NCI-H2227 (cell line): ENCODE results near the gene TMUB2.
"Not testable (repeated sequence)": the region's sequence is repeated elsewhere in the genome, so short reads cannot be mapped to it uniquely, and the experiment has no call there.

Experiments used
- DNase-seq: peaks from one replicate; lab custom pipeline; 2025; ENCODE audit not compliant: unreplicated experiment; lab: John Stamatoyannopoulos, UW

The TMUB2 gene

GRCh38 chr17:44186307-44187130 is at the start of gene TMUB2:
Gene TMUB2, plus strand, starts transcription at chr17:44186972. Its CDS starts 737 bp downstream, at chr17:44187709.
- peak; percentile 99 for DNase-seq

DNA sequence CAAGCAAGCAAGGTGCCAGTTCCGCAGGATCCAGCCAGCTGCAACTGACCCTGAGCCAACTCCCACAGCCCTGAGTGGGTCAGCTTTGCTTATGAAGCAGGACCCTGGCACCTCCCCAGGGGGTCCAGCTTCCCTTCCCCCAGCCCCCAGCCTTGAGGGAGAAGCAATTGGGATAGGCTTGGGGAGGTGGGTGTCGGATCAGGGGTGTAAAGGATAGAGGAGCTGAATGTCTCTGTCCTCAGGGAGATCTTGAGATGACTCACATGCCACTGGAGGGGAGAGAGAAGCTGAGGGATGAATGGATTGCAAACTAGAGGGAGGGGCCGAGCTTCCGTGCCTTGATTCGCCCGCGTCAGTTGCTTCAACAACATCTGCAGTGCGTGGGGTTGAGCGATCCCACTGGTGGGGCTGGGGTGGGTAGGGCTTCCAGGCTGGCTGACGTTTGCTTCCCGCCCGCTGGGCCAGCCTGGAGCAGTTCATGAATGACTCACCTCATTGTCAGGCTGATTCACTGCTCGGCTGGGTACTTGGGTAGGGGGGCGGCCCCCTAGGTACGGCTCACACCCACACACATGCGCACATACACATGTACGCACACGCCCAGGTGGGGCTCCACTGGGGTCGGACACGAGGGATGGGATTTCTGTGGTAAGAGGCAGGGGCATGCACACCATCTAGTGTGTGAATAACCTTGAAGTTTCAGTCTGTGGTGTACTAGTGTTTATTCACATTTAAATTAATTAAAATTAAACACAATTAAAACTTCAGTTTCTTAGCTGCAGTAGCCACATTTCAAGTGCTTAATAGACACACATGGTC is 48.7 kb upstream of the TMUB2 start:
- peak; percentile 92 for DNase-seq

DNA sequence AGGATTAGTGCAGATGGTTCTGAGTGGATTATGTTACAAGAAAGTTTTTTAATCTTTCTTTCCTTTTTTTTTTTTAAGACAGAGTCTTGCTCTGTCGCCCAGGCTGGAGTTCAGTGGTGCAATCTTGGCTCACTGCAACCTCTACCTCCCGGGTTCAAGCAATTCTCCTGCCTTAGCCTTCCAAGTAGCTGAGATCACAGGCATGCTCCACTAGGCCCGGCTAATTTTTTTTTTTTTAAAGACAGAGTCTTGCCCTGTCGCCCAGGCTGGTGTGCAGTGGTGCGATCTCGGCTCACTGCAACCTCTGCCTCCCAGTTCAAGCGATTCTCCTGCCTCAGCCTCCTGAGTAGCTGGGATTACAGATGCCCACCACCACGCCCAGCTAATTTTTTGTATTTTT is 42.9 kb upstream of the TMUB2 start:
- DNase-seq, result not testable (repeated sequence)

DNA sequence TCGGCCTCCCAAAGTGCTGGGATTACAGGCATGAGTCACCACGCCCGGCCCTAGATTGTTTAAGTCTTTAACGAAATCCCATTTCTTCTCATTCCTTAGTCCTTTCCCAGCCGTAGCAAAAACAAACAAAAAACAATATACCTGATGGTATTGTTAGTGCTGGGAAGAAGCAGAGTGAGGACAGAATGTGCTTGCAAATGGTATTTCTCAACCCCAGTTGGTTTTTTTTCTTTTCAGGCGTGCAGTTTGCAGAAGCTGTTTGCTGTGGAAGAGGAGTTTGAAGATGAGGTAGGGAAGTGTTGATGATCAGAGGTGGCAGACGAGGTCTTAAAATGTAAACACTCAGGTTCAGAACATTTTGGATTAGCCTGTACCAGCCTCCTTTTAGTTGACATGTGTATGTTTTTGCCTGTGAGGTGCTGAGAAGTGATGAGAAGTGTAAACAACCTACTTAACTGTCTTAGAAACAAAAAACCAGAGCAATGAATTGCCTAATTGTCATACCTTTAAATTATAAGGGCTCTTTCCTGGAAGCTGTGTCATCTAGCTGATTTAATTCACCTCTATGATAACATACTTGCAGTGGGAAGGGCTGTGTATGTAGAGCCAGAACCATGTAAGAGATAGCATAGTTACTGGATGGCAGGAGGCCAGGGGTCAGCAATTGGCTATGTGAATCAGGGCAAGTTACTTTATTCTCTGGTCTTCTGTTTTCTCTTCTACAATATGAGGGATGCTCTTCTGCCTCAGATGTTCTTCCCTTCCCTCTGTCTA is 41.6 kb upstream of the TMUB2 start:
- DNase-seq, result no peak

DNA sequence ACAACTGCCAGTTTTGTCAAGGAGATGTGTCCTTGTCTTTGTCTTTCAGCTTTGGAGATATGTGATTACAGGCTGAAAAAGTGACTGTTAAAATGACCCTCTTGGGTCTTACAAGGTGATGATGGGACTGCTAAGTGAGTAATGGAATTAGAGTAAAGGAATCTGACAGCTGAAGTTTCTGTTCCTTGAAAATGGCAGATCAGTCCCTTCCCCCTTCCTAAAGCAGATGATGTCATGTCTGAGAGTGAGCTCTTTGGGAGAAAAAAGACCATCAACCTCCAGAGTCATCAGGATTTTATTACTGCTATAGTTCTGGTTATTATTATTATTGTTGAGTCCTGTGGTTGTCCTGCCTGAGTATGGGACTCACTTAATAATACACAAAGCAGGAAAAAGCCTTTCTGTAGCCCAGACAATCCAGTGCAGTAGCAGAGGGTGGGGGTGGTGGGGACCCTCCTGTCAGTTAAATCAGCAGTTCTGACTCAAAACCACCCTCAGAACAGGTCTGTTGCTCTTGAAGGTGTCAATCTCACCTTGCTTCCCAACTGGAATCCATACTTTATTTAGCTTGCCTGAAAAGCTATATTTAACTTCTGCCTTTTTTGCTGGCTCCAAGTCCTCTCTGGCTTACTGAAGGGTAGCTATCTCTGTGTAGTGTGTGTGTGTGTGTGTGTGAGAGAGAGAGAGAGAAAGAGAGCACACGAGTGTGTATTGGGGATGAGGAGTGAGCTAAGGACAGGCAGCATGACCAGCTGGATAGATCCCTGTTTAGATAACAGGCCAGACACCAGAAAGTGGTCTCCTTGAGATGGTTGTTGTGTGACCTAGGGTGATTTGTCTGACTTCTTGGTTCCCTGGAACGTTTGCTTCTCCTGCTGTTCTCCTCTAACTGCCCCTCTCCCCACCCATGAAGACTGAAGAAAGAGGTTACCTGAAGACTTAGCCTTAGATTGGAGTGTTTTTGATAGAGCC is 40.1 kb upstream of the TMUB2 start:
- no peak for DNase-seq

- no peak for DNase-seq
Observed at GRCh38 chr17:44147812-44148211, 39.0 kb upstream of the TMUB2 start.

- not testable (repeated sequence) for DNase-seq
Observed at GRCh38 chr17:44149066-44149465, 37.7 kb upstream of the TMUB2 start.

DNA sequence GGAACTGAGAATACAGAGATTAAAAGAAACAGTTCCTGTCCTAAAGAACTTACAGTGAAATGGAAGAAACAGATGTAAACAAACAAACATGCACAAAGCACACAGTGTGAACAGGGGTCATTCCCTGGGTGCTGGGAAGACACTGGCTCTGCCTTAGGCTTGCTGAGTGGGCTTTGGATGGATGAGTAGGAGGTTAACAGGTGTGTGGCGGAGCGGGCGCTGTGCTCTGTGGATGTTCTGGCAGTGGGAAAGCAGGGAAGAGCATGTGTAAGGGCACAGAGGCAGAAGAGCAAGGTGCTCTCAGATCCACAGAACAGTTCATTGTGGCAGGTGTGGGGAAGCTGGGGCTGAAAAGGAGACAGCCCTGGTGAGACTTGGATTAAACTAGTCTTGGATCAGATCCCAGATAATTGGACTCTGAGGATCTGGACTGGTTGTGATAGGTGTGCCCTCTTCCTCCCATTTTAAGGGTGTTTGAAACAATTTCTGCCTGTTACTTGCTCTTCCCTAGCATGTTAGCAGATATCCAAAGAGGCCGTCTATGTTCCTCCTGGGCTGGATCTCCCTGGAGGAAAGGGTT is 36.9 kb upstream of the TMUB2 start:
- no peak for DNase-seq

DNA sequence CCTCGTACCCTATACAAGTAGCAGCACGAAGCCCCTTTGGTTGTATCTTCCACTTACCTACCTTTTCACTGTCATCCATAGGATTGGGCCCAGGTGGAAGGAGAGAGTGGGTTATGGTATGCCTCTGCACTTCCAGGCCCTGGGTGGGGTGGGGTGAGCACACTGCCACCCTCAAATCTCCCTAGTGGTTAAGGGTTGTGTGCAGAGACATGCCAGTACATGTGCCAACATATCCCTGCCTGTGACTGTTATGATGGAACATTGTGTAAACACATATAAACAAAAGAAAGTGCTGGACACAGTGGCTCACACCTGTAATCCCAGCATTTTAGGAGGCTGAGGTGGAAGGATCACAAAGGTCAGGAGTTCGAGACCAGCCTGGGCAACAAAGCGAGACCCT is 33.9 kb upstream of the TMUB2 start:
- no peak for DNase-seq

GRCh38 chr17:44155488-44155887 is 31.3 kb upstream of the TMUB2 start:
- DNase-seq, result no peak

DNA sequence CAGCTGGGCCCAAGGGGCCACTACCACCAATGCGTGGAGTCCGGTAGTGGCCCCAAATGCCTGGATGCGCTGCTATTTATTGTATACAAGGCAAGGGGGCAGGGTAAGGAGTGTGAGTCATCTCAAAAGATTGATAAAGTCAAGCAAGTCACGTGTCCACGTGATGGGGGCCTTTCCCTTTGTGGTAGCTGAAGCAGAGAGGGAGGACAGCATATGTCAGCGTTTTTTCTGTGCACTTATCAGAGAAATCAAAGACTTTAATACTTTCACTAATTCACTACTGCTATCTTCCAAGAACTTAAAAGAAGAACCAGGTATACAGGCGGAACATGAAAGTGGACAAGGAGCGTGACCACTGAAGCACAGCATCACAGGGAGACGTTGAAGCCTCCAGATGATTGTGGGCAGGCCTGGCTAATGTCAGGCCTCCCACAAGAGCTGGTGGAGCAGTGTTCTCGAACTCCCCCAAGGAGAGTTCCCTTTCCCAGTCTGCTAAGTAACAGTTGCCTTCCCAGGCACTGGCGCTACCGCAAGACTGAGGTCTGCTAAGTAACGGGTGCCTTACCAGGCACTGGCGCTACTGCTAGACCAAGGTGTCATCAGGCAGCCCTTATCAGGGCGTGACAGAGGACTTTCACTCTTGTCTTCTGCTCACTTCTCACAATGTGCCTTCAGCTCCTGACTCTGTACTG is 27.1 kb upstream of the TMUB2 start:
- DNase-seq, result no peak

GRCh38 chr17:44164476-44164875 is 22.3 kb upstream of the TMUB2 start:
- DNase-seq, result no peak

DNA sequence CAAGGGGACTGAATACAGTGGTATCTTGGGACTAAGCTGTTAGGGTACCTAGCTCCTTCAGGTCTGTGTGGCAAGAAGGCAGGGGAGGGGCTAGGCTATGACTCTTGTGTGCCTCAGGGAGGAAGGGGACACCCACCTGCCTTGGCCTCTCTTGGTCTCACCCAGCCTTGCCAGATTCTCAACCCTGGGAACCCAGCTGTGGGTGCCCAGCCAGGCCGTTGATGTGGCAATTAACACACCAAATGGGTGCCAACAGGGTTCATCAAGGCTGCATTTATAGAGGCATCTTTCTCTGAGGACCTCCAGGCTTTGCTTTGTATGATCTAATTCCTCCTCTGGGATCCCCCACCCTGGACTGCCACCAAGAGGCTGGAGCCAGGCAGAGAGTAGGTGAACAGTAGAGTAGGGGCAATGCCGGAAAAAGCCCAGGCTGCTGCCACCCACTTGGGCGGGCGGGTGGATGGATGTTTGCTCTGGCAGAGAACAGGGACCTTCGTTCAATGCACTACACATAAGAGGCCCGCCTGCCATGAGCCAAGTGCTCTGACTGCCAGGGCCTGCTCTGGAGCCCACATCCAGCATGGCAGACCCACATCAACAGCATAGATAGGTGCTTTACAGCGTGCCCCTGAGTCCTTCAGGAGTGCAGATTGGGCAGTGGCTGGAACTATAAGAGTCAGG is 19.5 kb upstream of the TMUB2 start:
- DNase-seq, result no peak

DNA sequence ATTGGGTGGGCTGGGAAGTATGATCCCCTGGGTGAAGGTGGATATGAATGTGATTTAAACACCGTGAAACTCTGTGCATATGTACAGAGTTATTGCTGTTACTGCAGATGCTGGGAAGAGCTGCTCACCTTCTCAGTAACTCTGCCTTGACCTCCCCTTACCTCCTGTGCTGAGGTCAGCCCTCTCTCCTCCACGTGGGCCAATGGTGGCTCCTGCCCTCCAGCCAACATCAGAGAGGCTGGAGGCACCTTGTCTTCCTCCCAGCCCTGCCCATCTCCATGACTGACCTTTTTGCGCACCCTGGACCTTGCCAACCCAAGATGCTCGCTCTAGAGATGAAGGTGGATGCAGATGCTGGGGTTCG is 16.7 kb upstream of the TMUB2 start:
- no peak for DNase-seq

DNA sequence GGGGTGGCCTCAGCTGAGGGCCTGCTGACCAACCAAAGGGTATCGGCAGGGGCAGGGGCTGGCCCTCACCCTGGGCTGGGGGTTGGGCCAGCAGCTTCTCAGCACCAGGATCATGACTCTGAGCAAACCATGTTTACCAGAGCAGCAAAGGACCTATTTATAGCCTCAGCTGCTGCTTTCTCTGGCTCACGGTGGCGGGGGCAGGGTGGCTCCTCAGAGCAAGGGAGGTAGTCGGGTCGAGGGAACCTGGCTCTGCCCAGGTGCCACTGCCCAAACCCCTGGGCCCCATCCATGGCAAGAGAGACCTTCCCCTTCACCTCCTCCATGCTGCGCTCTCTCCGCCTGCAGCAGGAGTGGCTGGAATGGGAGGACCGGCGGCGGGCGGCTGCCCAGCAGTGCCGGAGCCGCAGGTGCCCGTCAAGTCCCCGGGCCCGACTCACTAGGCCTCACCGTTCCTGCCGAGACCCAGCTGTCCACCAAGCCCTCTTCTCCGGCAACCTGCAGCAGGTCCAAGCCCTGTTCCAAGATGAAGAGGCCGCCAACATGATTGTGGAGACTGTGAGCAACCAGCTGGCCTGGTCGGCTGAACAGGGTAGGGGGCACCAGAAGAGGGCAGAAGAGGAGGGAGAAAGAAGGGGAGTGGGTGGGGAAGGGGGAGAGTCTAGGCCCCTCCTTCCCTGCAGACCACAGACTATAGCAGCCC is 16.1 kb upstream of the TMUB2 start, which contains the start of gene ASB16:
TSS of gene ASB16 (plus strand) at position 206 of the 703 bp plus-strand sequence. CDS start at position 292, 86 bp downstream.
- peak; percentile 57 for DNase-seq

DNA sequence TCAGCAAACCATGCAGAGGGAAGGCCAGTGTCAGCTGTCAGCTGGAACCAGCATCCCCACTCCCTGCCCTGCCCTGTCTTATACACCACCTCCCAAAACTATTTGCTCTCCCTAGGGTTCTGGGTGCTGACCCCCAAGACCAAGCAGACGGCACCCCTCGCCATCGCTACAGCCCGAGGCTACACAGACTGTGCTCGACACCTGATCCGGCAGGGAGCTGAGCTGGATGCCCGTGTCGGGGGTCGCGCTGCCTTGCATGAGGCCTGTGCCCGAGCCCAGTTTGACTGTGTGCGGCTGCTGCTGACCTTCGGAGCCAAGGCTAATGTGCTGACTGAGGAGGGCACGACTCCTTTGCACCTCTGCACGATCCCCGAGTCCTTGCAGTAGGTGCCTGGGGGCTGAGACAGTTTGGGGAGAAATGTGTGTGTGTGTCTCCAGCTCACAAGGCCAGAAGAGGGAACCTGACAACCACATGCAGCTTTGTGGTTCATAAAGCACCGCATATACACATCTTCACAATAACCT is 14.8 kb upstream of the TMUB2 start:
- no peak for DNase-seq

GRCh38 chr17:44174427-44174826 is 12.3 kb upstream of the TMUB2 start:
- DNase-seq, result no peak

GRCh38 chr17:44176257-44176656 is 10.5 kb upstream of the TMUB2 start:
- DNase-seq, result no peak
